CD14-positive monocyte (primary cell): ENCODE results near the gene SLMAP. TPM values are rescaled to one million over a fixed set of nuclear protein-coding genes. Genes with fewer than 3 reads are reported as not detected.
A peak's percentile ranks its signal among the peaks of the same experiment; 100 is the strongest.

Experiments used
- DNase-seq, 3 donors: peaks; one replicate each; pipeline ENCODE4 v3.0.0-alpha.2; 2011 to 2022
- H2AFZ ChIP-seq: 2 replicates; pipeline ENCODE4 v1.6.0; 2012; ENCODE audit warnings: mild to moderate bottlenecking, low read depth, low read length, inconsistent platforms; ENCODE audit not compliant: insufficient read depth, poor library complexity, severe bottlenecking
- H3K27ac ChIP-seq, 2 donors: 1 replicate in 1 of 2; 2 replicates in 1 of 2; pipeline ENCODE4 v1.5.1; 2012 to 2013; ENCODE audit warnings: low read length in 2 of 2, control low read depth in 1 of 2, inconsistent platforms in 1 of 2, low read depth in 1 of 2, mild to moderate bottlenecking in 1 of 2
- H3K27me3 ChIP-seq, 2 donors: one replicate each; pipeline versions ENCODE4 v1.6.0 to v1.6.1; 2011 to 2013; ENCODE audit warnings: low read length in 2 of 2; ENCODE audit not compliant: control insufficient read depth in 2 of 2, insufficient read depth in 2 of 2
- H3K36me3 ChIP-seq, 2 donors: replicated peaks in 1 of 2; 1 replicate in 1 of 2; 2 replicates in 1 of 2; pipeline versions ENCODE4 v1.5.1 to v1.6.1; 2012 to 2013; ENCODE audit warnings: low read length in 2 of 2, control low read depth in 1 of 2, inconsistent platforms in 1 of 2, mild to moderate bottlenecking in 1 of 2; ENCODE audit not compliant: insufficient read depth in 2 of 2, control insufficient read depth in 1 of 2
- H3K4me1 ChIP-seq, 2 donors: 1 replicate in 1 of 2; 2 replicates in 1 of 2; pipeline versions ENCODE4 v1.5.1 to v1.6.1; 2012 to 2013; ENCODE audit warnings: low read length in 2 of 2, control low read depth in 1 of 2, inconsistent platforms in 1 of 2, mild to moderate bottlenecking in 1 of 2, moderate library complexity in 1 of 2; ENCODE audit not compliant: insufficient read depth in 2 of 2, control insufficient read depth in 1 of 2
- H3K4me2 ChIP-seq: replicated peaks from 2 replicates; pipeline ENCODE3; 2012; ENCODE audit warnings: low read length, moderate library complexity, mild to moderate bottlenecking; ENCODE audit not compliant: poor library complexity, severe bottlenecking; ENCODE audit errors: extremely low read depth
- H3K4me3 ChIP-seq, 3 experiments: fragments of 200-600 bp in 1 of 3; sonication (generic) in 1 of 3; replicated peaks in 1 of 3; 1 replicate in 2 of 3; 2 replicates in 1 of 3; pipeline ENCODE4 v1.5.1; 2011 to 2013; ENCODE audit warnings: low read length in 3 of 3, mild to moderate bottlenecking in 3 of 3, control low read depth in 2 of 3, low read depth in 2 of 3, inconsistent platforms in 1 of 3, moderate library complexity in 1 of 3
- H3K79me2 ChIP-seq: 2 replicates; pipeline ENCODE4 v1.6.0; 2012; ENCODE audit warnings: mild to moderate bottlenecking, control low read depth, inconsistent platforms, low read length, moderate library complexity; ENCODE audit not compliant: insufficient read depth
- H3K9ac ChIP-seq: 2 replicates; pipeline ENCODE4 v1.6.0; 2017; ENCODE audit warnings: low read length, mild to moderate bottlenecking; ENCODE audit not compliant: insufficient read depth, poor library complexity, severe bottlenecking
- H3K9me3 ChIP-seq, 2 donors: replicated peaks in 1 of 2; 1 replicate in 1 of 2; 2 replicates in 1 of 2; pipeline versions ENCODE4 v1.5.1 to v1.6.1; 2012 to 2013; ENCODE audit warnings: low read length in 2 of 2, control low read depth in 1 of 2; ENCODE audit not compliant: control insufficient read depth in 1 of 2, insufficient read depth in 1 of 2
- H4K20me1 ChIP-seq: 2 replicates; pipeline ENCODE4 v1.6.0; 2012; ENCODE audit warnings: mild to moderate bottlenecking, low read length, control low read depth, moderate library complexity; ENCODE audit not compliant: insufficient read depth
- H3K27ac Mint-ChIP-seq, 7 donors: one replicate each; pipeline ENCODE4 v1.8.0; 2020; ENCODE audit warnings: mild to moderate bottlenecking in 7 of 7, mixed read lengths in 7 of 7, moderate library complexity in 6 of 7, inconsistent platforms in 2 of 7
- H3K27me3 Mint-ChIP-seq, 3 donors: one replicate each; pipeline ENCODE4 v1.8.0; 2021 to 2022; ENCODE audit warnings: low read depth in 3 of 3, mild to moderate bottlenecking in 3 of 3, mixed read lengths in 3 of 3, moderate library complexity in 3 of 3, inconsistent platforms in 1 of 3
- H3K36me3 Mint-ChIP-seq, 2 donors: one replicate each; pipeline ENCODE4 v1.8.0; 2020; ENCODE audit warnings: mixed read lengths in 2 of 2, inconsistent platforms in 1 of 2, mild to moderate bottlenecking in 1 of 2
- H3K4me1 Mint-ChIP-seq: one replicate; pipeline ENCODE4 v1.8.0; 2020; ENCODE audit warnings: mild to moderate bottlenecking, mixed read lengths
- H3K4me3 Mint-ChIP-seq, 2 donors: one replicate each; pipeline ENCODE4 v1.8.0; 2020; ENCODE audit warnings: mild to moderate bottlenecking in 2 of 2, mixed read lengths in 2 of 2, moderate library complexity in 1 of 2
- H3K9me3 Mint-ChIP-seq, 7 donors: one replicate each; pipeline ENCODE4 v1.8.0; 2020 to 2022; ENCODE audit warnings: mixed read lengths in 7 of 7, mild to moderate bottlenecking in 6 of 7, moderate library complexity in 6 of 7, inconsistent platforms in 2 of 7
- CTCF ChIP-seq: fragments of 200-600 bp; IDR thresholded peaks from one replicate; pipeline ENCODE4 v1.8.0; 2022; ENCODE audit warnings: antibody characterized with exemption, mild to moderate bottlenecking
- WGBS: methylation state at CpG from one replicate; pipeline ENCODE4 v1.1.5; 2013; ENCODE audit warnings: missing lambda C conversion rate; ENCODE audit not compliant: insufficient coverage; 5-methylcytosine and 5-hydroxymethylcytosine counted together
- intact Hi-C, 2 donors: fragments of 100-400 bp; cut with micrococcal nuclease; formaldehyde crosslinking; loops; one replicate each; pipeline versions ENCODE4 v1.15.0 to v1.15.1; 2023
- polyA plus RNA-seq, 3 donors: library from polyadenylated mRNA; depleted of rRNA in 1 of 3; unstranded in 2 of 3; stranded (reverse) in 1 of 3; fragments of 300-500 nt in 2 of 3; fragments of >200 nt in 1 of 3; fragmentation: Illumina TruSeq in 2 of 3; gene quantifications; 1 replicate in 2 of 3; 2 replicates in 1 of 3; pipeline ENCODE4 v1.2.3, GENCODE V29; 2012 to 2021

SLMAP gene
- polyA plus RNA-seq, 3 donors, result 12.3 to 17.6 (median 16.1) TPM

DNA sequence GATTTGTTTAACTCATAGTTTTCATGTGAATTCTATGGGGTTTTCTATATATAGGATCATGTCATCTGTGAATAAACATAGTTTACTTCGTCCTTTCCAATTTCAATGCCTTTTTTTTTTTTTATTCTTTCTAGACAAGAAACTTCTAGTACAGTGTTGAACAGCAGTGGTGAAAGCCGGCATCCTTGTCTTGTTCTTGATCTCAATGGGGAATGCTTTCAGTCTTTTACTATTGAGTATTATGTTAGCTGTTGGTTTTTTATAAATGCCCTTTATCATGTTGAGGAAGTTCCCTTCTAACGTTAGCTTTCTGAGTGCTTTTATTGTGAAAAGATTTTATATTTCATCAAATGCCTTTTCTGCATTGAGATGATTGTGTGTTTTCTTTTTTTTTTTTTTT, 69.0 kb downstream of the SLMAP start:
- H2AFZ ChIP-seq, result no peak overlapping the region
- no peak overlapping the region for H3K4me3 ChIP-seq
- H3K79me2 ChIP-seq, result peaks cover 22% of the 10 kb centered on the region
- H3K27ac Mint-ChIP-seq, result no peak overlapping the region
- H3K36me3 Mint-ChIP-seq, result peaks cover 5 to 7% of the 10 kb centered on the region in 2 donors
- intact Hi-C loops, result no loop called here
- TF ChIP-seq CTCF, result no peak
- peaks cover 49% of the 10 kb centered on the region for H4K20me1 ChIP-seq
- WGBS, result no CpG with 5 or more reads among the region's 3 CpGs
- H3K36me3 ChIP-seq, result peaks cover 0 to 2% of the 10 kb centered on the region in 2 donors
- H3K9ac ChIP-seq, result no peak overlapping the region
- H3K27me3 ChIP-seq, result no peaks in the 10 kb centered on the region
- H3K4me3 Mint-ChIP-seq, result no peak overlapping the region
- H3K27ac ChIP-seq, result no peak overlapping the region
- H3K4me1 Mint-ChIP-seq, result peaks cover 14% of the 10 kb centered on the region
- no peak for DNase-seq
- no peaks in the 10 kb centered on the region for H3K27me3 Mint-ChIP-seq
- H3K4me2 ChIP-seq, result no peak overlapping the region
- no peaks in the 10 kb centered on the region for H3K9me3 Mint-ChIP-seq
- H3K9me3 ChIP-seq, result no peaks in the 10 kb centered on the region
- H3K4me1 ChIP-seq, result no peaks in the 10 kb centered on the region

- no peaks in the 10 kb centered on the region for H3K9me3 Mint-ChIP-seq
- TF ChIP-seq CTCF, result no peak
- H3K27me3 ChIP-seq, result no peaks in the 10 kb centered on the region
- no peak overlapping the region for H3K4me2 ChIP-seq
- no peak overlapping the region for H3K9ac ChIP-seq
- peak overlapping the region in 2 of 7 donors; percentile 41 to 42 for H3K27ac Mint-ChIP-seq
- no peak overlapping the region for H3K4me3 ChIP-seq
- H3K4me1 Mint-ChIP-seq, result peaks cover 14% of the 10 kb centered on the region
- no peaks in the 10 kb centered on the region for H3K27me3 Mint-ChIP-seq
- peaks cover 41% of the 10 kb centered on the region for H4K20me1 ChIP-seq
- WGBS, result no CpG with 5 or more reads among the region's 1 CpG
- peaks cover 0 to 15% of the 10 kb centered on the region in 2 donors for H3K36me3 ChIP-seq
- no peak for DNase-seq
- H3K79me2 ChIP-seq, result peaks cover 13% of the 10 kb centered on the region
- H3K9me3 ChIP-seq, result no peaks in the 10 kb centered on the region
- no peak overlapping the region for H3K27ac ChIP-seq
- H3K4me3 Mint-ChIP-seq, result no peak overlapping the region
- H3K4me1 ChIP-seq, result no peaks in the 10 kb centered on the region
- peaks cover 8 to 16% of the 10 kb centered on the region in 2 donors for H3K36me3 Mint-ChIP-seq
- no peak overlapping the region for H2AFZ ChIP-seq
- intact Hi-C loops, result no loop called here
Measured at GRCh38 chr3:57826245-57826951, 70.3 kb downstream of the SLMAP start.
